IMR-90 (cell line): ENCODE results near the gene GPR39.

Experiments used
- BHLHE40 ChIP-seq: fragments of 150-350 bp; IDR thresholded peaks from 2 replicates; pipeline ENCODE4 v1.6.1; 2016; ENCODE audit warnings: mild to moderate bottlenecking, low read depth, low read length
- CEBPB ChIP-seq: IDR thresholded peaks from 2 replicates; pipeline ENCODE4 v1.6.1; 2012; ENCODE audit warnings: low read depth, low read length, improper control_type of control experiment
- CHD1 ChIP-seq: IDR thresholded peaks from 2 replicates; pipeline ENCODE4 v1.6.1; 2012; ENCODE audit warnings: low read depth, low read length, improper control_type of control experiment
- CTCF ChIP-seq: conservative IDR thresholded peaks from 2 replicates; pipeline ENCODE4 v1.5.1; 2012; ENCODE audit warnings: mild to moderate bottlenecking, low read depth, low read length, improper control_type of control experiment
- FOS ChIP-seq: fragments of 150-350 bp; IDR thresholded peaks from 2 replicates; pipeline ENCODE4 v1.6.1; 2016; ENCODE audit warnings: low read depth, low read length
- MAFK ChIP-seq: IDR thresholded peaks from 2 replicates; pipeline ENCODE4 v1.6.1; 2012; ENCODE audit warnings: low read depth, low read length, improper control_type of control experiment
- MAZ ChIP-seq: IDR thresholded peaks from 2 replicates; pipeline ENCODE4 v1.6.1; 2012; ENCODE audit warnings: low read depth, mild to moderate bottlenecking, low read length, improper control_type of control experiment, moderate library complexity, borderline replicate concordance
- MXI1 ChIP-seq: IDR thresholded peaks from 2 replicates; pipeline ENCODE4 v1.6.1; 2012; ENCODE audit warnings: low read depth, mild to moderate bottlenecking, low read length, moderate library complexity, borderline replicate concordance
- POLR2A ChIP-seq: IDR thresholded peaks from 2 replicates; pipeline ENCODE4 v1.6.1; 2012; ENCODE audit warnings: mild to moderate bottlenecking, low read depth, low read length
- RAD21 ChIP-seq: IDR thresholded peaks from 2 replicates; pipeline ENCODE4 v1.6.1; 2012; ENCODE audit warnings: low read length, improper control_type of control experiment
- RCOR1 ChIP-seq: IDR thresholded peaks from 2 replicates; pipeline ENCODE4 v1.6.1; 2012; ENCODE audit warnings: mild to moderate bottlenecking, low read length, improper control_type of control experiment; ENCODE audit not compliant: insufficient replicate concordance
- RFX5 ChIP-seq: IDR thresholded peaks from 2 replicates; pipeline ENCODE4 v1.8.0; 2012; ENCODE audit warnings: low read depth, mild to moderate bottlenecking, low read length, moderate library complexity
- SMC3 ChIP-seq: fragments of 150-350 bp; IDR thresholded peaks from 2 replicates; pipeline ENCODE4 v1.6.1; 2016; ENCODE audit warnings: low read depth, mild to moderate bottlenecking, antibody characterized with exemption, low read length, moderate library complexity

GRCh38 chr2:132477436-132477835 lies 60.8 kb downstream of the GPR39 start:
- TF ChIP-seq CTCF (no peak), RAD21 (no peak), CHD1 (no peak), POLR2A (no peak), FOS (no peak), CEBPB (no peak), RCOR1 (no peak), SMC3 (no peak), MAZ (no peak), RFX5 (no peak), BHLHE40 (no peak), MXI1 (no peak), MAFK (no peak)
